Limb (tissue), 2 donors: ENCODE results near the gene ZC3H12C.

Experiments used
- DNase-seq, 2 donors: peaks; one replicate each; pipeline ENCODE4 v3.0.0-alpha.2; 2016; ENCODE audit errors: extremely low spot score in 2 of 2

Gene ZC3H12C

GRCh38 chr11:110096496-110096895, 3.3 kb downstream of the ZC3H12C start:
- no peak for DNase-seq

- DNase-seq: no peak
Observed at GRCh38 chr11:110097459-110098012, 4.3 kb downstream of the ZC3H12C start.

GRCh38 chr11:110098645-110099044, 5.5 kb downstream of the ZC3H12C start:
- DNase-seq: no peak

GRCh38 chr11:110100476-110101240, 7.5 kb downstream of the ZC3H12C start:
- no peak for DNase-seq

GRCh38 chr11:110106713-110107274, 13.6 kb downstream of the ZC3H12C start:
- DNase-seq: no peak

- no peak for DNase-seq
Observed at GRCh38 chr11:110110854-110111253, 17.7 kb downstream of the ZC3H12C start.

- DNase-seq: no peak
Observed at GRCh38 chr11:110112457-110112856, 19.3 kb downstream of the ZC3H12C start.

- no peak for DNase-seq
Observed at GRCh38 chr11:110113505-110113904, 20.3 kb downstream of the ZC3H12C start.

GRCh38 chr11:110113973-110114372, 20.8 kb downstream of the ZC3H12C start:
- DNase-seq: no peak

- DNase-seq: no peak
Observed at GRCh38 chr11:110119317-110119716, 26.1 kb downstream of the ZC3H12C start.

- DNase-seq: peak in 1 of 2 donors; percentile 55
Observed at GRCh38 chr11:110121204-110121603, 28.0 kb downstream of the ZC3H12C start.

- no peak for DNase-seq
Observed at GRCh38 chr11:110123003-110123402, 29.8 kb downstream of the ZC3H12C start.

- no peak for DNase-seq
Observed at GRCh38 chr11:110124605-110125004, 31.4 kb downstream of the ZC3H12C start.

GRCh38 chr11:110125632-110126031, 32.4 kb downstream of the ZC3H12C start:
- DNase-seq: no peak

GRCh38 chr11:110126936-110127335, 33.7 kb downstream of the ZC3H12C start:
- DNase-seq: no peak

- DNase-seq: no peak
Observed at GRCh38 chr11:110128161-110128560, 35.0 kb downstream of the ZC3H12C start.

- DNase-seq: peak; percentile 66 to 72
Observed at GRCh38 chr11:110130642-110131238, 37.5 kb downstream of the ZC3H12C start.

GRCh38 chr11:110131386-110132123, 38.4 kb downstream of the ZC3H12C start:
- no peak for DNase-seq

GRCh38 chr11:110133160-110133559, 40.0 kb downstream of the ZC3H12C start:
- no peak for DNase-seq

GRCh38 chr11:110134110-110134509, 40.9 kb downstream of the ZC3H12C start:
- peak; percentile 41 to 43 for DNase-seq

- no peak for DNase-seq
Observed at GRCh38 chr11:110141812-110142211, 48.6 kb downstream of the ZC3H12C start.
